ENCODE data around the gene SCARF1. TPM values are rescaled to one million over a fixed set of nuclear protein-coding genes. Genes with fewer than 3 reads are reported as not detected.

The SCARF1 gene
- total RNA-seq, 1 experiment from 2014 or later: 0.73 TPM

GRCh38 chr17:1592751-1593629 is 52.5 kb downstream of the SCARF1 start:
- no peaks in the 10 kb centered on the region for H3K9me3 ChIP-seq (ENCODE audit: low read length)
- intact Hi-C loops (cut with micrococcal nuclease): no loop called here
- CTCF ChIA-PET: no interaction called here
- no peak for ATAC-seq
- no peaks in the 10 kb centered on the region for H3K27me3 ChIP-seq (ENCODE audit: low read length)
- H3K4me1 ChIP-seq (ENCODE audit: insufficient read depth, low read length): peaks cover 13% of the 10 kb centered on the region
- peaks cover 4% of the 10 kb centered on the region; the same call in 1 of the 2 replicates for H4K20me1 ChIP-seq (ENCODE audit: low read length)
- no peak for DNase-seq
- H3K9ac ChIP-seq (ENCODE audit: low read length): no peak overlapping the region
- no peaks in the 10 kb centered on the region for H3F3A ChIP-seq (ENCODE audit: low read length, unreplicated experiment)
- no TSS peak for BruUV-seq (replicated peaks)
- TF ChIP-seq EZH2 (IDR thresholded peaks at IDR 0.05; ENCODE audit: low read length, unreplicated experiment): no peak
- TF ChIP-seq, protein P1, sequence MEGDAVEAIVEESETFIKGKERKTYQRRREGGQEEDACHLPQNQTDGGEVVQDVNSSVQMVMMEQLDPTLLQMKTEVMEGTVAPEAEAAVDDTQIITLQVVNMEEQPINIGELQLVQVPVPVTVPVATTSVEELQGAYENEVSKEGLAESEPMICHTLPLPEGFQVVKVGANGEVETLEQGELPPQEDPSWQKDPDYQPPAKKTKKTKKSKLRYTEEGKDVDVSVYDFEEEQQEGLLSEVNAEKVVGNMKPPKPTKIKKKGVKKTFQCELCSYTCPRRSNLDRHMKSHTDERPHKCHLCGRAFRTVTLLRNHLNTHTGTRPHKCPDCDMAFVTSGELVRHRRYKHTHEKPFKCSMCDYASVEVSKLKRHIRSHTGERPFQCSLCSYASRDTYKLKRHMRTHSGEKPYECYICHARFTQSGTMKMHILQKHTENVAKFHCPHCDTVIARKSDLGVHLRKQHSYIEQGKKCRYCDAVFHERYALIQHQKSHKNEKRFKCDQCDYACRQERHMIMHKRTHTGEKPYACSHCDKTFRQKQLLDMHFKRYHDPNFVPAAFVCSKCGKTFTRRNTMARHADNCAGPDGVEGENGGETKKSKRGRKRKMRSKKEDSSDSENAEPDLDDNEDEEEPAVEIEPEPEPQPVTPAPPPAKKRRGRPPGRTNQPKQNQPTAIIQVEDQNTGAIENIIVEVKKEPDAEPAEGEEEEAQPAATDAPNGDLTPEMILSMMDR (conservative IDR thresholded peaks at IDR 0.05; ENCODE audit: low read depth, low read length): no peak
- TF ChIP-seq EZH2phosphoT487 (IDR thresholded peaks at IDR 0.05; ENCODE audit: borderline replicate concordance, low read length): no peak
- POLR2A ChIA-PET (ENCODE audit: unreplicated experiment): interaction anchor here (0.6 kb wide), 1 partner anchor 129 kb away, joined by 3 read pairs; no protein-coding TSS in a partner anchor
- no peak overlapping the region for H3K27ac ChIP-seq (ENCODE audit: low read length)
- no peaks in the 10 kb centered on the region for H3K36me3 ChIP-seq (ENCODE audit: low read depth, low read length)
- H3K9me2 ChIP-seq (replicated peaks; ENCODE audit: low read length): no peaks in the 10 kb centered on the region
- H3K4me3 ChIP-seq (ENCODE audit: low read length): no peak overlapping the region
- no peak overlapping the region for H2AFZ ChIP-seq (ENCODE audit: low read length)
- no peak overlapping the region for H3K4me2 ChIP-seq (ENCODE audit: low read length)
- no peaks in the 10 kb centered on the region for H3K79me2 ChIP-seq (ENCODE audit: low read length)

- POLR2A ChIA-PET (ENCODE audit: unreplicated experiment): no interaction called here
- DNase-seq (no peak), ATAC-seq (no peak)
- no peaks in the 10 kb centered on the region for H3K79me2 ChIP-seq (ENCODE audit: low read length)
- no peak for TF ChIP-seq EZH2phosphoT487 (IDR thresholded peaks at IDR 0.05; ENCODE audit: borderline replicate concordance, low read length)
- TF ChIP-seq, protein P1 (conservative IDR thresholded peaks at IDR 0.05; ENCODE audit: low read depth, low read length): no peak
- peaks cover 4% of the 10 kb centered on the region; the same call in 1 of the 2 replicates for H4K20me1 ChIP-seq (ENCODE audit: low read length)
- intact Hi-C loops (cut with micrococcal nuclease): no loop called here
- no peak overlapping the region for H2AFZ ChIP-seq (ENCODE audit: low read length)
- CTCF ChIA-PET: no interaction called here
- H3K4me3 ChIP-seq (ENCODE audit: low read length): no peak overlapping the region
- no peaks in the 10 kb centered on the region for H3F3A ChIP-seq (ENCODE audit: low read length, unreplicated experiment)
- H3K4me2 ChIP-seq (ENCODE audit: low read length): no peak overlapping the region
- no peaks in the 10 kb centered on the region for H3K36me3 ChIP-seq (ENCODE audit: low read depth, low read length)
- H3K9ac ChIP-seq (ENCODE audit: low read length): no peak overlapping the region
- H3K27me3 ChIP-seq (ENCODE audit: low read length): no peaks in the 10 kb centered on the region
- no peaks in the 10 kb centered on the region for H3K9me2 ChIP-seq (replicated peaks; ENCODE audit: low read length)
- no TSS peak for BruUV-seq (replicated peaks)
- H3K4me1 ChIP-seq (ENCODE audit: insufficient read depth, low read length): peaks cover 13% of the 10 kb centered on the region
- no peaks in the 10 kb centered on the region for H3K9me3 ChIP-seq (ENCODE audit: low read length)
- no peak overlapping the region for H3K27ac ChIP-seq (ENCODE audit: low read length)
These were observed 54.0 kb downstream of the SCARF1 start for GRCh38 chr17:1591474-1592090.
